ENCODE results near the gene GNB5. TPM values are rescaled to one million over a fixed set of nuclear protein-coding genes. Genes with fewer than 3 reads are reported as not detected.

Gene GNB5
- total RNA-seq, 1 experiment from 2014 or later, result 26.0 TPM

DNA sequence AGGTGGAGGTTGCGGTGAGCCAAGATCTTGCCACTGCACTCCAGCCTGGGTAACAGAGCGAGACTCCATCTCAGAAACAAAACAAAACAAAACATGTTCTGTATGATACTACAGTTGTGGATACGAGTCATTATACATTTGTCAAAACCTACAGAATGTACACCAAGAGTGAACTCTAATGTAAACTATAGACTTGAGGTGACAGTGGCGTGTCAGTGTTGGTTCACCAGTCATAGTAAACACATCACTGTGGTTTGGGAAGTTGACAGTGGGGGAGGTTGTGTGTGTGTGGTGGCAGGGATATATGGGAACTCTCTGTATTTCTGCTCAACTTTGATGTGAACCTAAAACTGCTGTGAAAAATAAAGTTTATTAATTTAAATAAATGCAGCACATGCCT, 33.0 kb upstream of the GNB5 start:
- BruUV-seq (replicated peaks), result no TSS peak

DNA sequence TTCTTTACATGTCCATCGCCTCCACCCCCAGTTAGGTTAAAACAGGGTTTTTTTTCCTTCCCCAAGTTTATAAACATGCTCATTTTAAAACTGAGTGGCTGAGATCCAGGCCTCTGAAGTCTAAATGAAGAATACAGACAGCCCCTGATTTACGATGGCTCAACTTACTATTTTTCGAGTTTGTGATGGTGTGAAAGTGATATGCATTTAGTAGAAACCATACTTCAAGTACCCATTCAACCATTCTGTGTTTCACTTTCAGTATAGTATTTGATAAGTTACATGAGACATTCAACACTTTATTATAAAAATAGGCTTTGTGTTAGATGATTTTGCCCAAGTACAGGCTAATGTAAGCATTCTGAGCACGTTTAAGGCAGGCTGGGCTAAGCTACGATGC, 30.5 kb upstream of the GNB5 start:
- no peaks in the 10 kb centered on the region for H3K27me3 ChIP-seq (ENCODE audit: insufficient read depth, low read depth)
- BruUV-seq (replicated peaks), result no TSS peak
- H3F3A ChIP-seq (ENCODE audit: insufficient read depth, low read depth), result no peaks in the 10 kb centered on the region
- POLR2A ChIA-PET (ENCODE audit: unreplicated experiment), result no interaction called here
- no peak overlapping the region for H3K4me3 ChIP-seq
- no peak overlapping the region for H3K4me2 ChIP-seq
- no peaks in the 10 kb centered on the region for H3K9me3 ChIP-seq (ENCODE audit: insufficient read depth, low read depth)
- CTCF ChIA-PET, result no interaction called here
- H4K20me1 ChIP-seq (ENCODE audit: insufficient read depth), result no peaks in the 10 kb centered on the region
- H2AFZ ChIP-seq, result no peak overlapping the region
- DNase-seq, result no peak
- H3K9me2 ChIP-seq (ENCODE audit: insufficient read depth), result no peaks in the 10 kb centered on the region
- H3K36me3 ChIP-seq (ENCODE audit: low read depth), result no peaks in the 10 kb centered on the region; the same call in 1 of the 2 replicates
- intact Hi-C loops (cut with micrococcal nuclease; ENCODE audit: unreplicated experiment), result loop anchor here (10.0 kb wide), 1 partner anchor 567 kb away; no protein-coding TSS in a partner anchor
- no peaks in the 10 kb centered on the region for H3K4me1 ChIP-seq (replicated peaks; ENCODE audit: insufficient read depth)
- no peaks in the 10 kb centered on the region for H3K79me2 ChIP-seq (ENCODE audit: low read depth)
- H3K27ac ChIP-seq, result no peak overlapping the region
- TF ChIP-seq, protein P1, sequence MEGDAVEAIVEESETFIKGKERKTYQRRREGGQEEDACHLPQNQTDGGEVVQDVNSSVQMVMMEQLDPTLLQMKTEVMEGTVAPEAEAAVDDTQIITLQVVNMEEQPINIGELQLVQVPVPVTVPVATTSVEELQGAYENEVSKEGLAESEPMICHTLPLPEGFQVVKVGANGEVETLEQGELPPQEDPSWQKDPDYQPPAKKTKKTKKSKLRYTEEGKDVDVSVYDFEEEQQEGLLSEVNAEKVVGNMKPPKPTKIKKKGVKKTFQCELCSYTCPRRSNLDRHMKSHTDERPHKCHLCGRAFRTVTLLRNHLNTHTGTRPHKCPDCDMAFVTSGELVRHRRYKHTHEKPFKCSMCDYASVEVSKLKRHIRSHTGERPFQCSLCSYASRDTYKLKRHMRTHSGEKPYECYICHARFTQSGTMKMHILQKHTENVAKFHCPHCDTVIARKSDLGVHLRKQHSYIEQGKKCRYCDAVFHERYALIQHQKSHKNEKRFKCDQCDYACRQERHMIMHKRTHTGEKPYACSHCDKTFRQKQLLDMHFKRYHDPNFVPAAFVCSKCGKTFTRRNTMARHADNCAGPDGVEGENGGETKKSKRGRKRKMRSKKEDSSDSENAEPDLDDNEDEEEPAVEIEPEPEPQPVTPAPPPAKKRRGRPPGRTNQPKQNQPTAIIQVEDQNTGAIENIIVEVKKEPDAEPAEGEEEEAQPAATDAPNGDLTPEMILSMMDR (conservative IDR thresholded peaks at IDR 0.05), result no peak
- TF ChIP-seq EZH2 (IDR thresholded peaks at IDR 0.05; ENCODE audit: low read depth), result no peak

More for the DNA sequence above, 33.0 kb upstream of the GNB5 start:
- Histone ChIP-seq H3K36me3 (ENCODE audit: low read depth) (no peaks in the 10 kb centered on the region; the same call in 1 of the 2 replicates), H3K4me3 (no peak overlapping the region), H4K20me1 (ENCODE audit: insufficient read depth) (no peaks in the 10 kb centered on the region), H3K4me2 (no peak overlapping the region), H3K27me3 (ENCODE audit: insufficient read depth, low read depth) (no peaks in the 10 kb centered on the region), H2AFZ (no peak overlapping the region), H3F3A (ENCODE audit: insufficient read depth, low read depth) (peaks cover 2% of the 10 kb centered on the region; the same call in 1 of the 2 replicates), H3K27ac (no peak overlapping the region), H3K4me1 (replicated peaks; ENCODE audit: insufficient read depth) (no peaks in the 10 kb centered on the region), H3K79me2 (ENCODE audit: low read depth) (no peaks in the 10 kb centered on the region), H3K9me2 (ENCODE audit: insufficient read depth) (no peaks in the 10 kb centered on the region), H3K9me3 (ENCODE audit: insufficient read depth, low read depth) (no peaks in the 10 kb centered on the region)
- DNase-seq, result no peak
- intact Hi-C loops (cut with micrococcal nuclease; ENCODE audit: unreplicated experiment), result loop anchor here (10.0 kb wide), 1 partner anchor 569 kb away; no protein-coding TSS in a partner anchor
- POLR2A ChIA-PET (ENCODE audit: unreplicated experiment), result no interaction called here
- TF ChIP-seq, protein P1 (conservative IDR thresholded peaks at IDR 0.05), result no peak
- TF ChIP-seq EZH2 (IDR thresholded peaks at IDR 0.05; ENCODE audit: low read depth), result no peak
- CTCF ChIA-PET, result no interaction called here

DNA sequence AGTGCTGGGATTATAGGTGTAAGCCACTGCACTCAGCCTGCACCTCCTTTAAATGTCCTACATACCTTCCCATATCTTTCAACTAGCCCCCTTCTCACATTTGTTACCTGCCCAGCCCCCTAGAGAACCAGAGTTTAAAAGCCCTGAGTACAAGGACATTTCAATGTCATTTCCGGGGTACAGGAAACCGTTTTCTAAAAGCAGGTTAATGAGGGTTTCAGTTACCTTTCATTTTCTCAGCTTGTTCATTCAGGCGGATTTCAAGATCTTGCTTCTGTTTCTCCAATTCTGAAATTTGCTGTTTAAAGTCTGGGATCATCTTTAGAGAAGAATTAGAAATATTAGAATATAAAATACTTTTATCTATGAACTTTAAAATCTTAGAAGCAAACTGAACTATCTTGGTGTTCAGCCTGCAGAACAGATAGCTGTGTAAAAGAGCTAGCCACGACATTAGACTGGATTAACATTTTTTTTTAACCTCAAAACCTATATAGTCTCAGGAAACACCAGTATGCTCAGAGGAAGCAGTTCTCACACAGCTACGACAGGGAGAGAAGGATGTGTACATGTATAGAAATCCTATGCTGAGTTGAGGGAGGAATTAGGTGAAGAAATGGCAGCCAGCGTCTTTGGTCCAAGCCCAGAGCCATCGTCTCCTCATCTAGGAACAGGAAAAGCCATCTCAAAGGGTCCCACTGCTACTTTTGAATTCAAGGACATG, 29.9 kb upstream of the GNB5 start:
- no peaks in the 10 kb centered on the region for H3K79me2 ChIP-seq (ENCODE audit: low read depth)
- POLR2A ChIA-PET (ENCODE audit: unreplicated experiment), result no interaction called here
- H3K4me2 ChIP-seq, result no peak overlapping the region
- H3K9me3 ChIP-seq (ENCODE audit: insufficient read depth, low read depth), result no peaks in the 10 kb centered on the region
- no peaks in the 10 kb centered on the region; the same call in 1 of the 2 replicates for H3K36me3 ChIP-seq (ENCODE audit: low read depth)
- H3K4me3 ChIP-seq, result no peak overlapping the region
- no TSS peak for BruUV-seq (replicated peaks)
- H3K9me2 ChIP-seq (ENCODE audit: insufficient read depth), result no peaks in the 10 kb centered on the region
- no peaks in the 10 kb centered on the region for H3K4me1 ChIP-seq (replicated peaks; ENCODE audit: insufficient read depth)
- no peak overlapping the region for H3K27ac ChIP-seq
- H4K20me1 ChIP-seq (ENCODE audit: insufficient read depth), result no peaks in the 10 kb centered on the region
- CTCF ChIA-PET, result no interaction called here
- no peak for DNase-seq
- no peaks in the 10 kb centered on the region for H3F3A ChIP-seq (ENCODE audit: insufficient read depth, low read depth)
- TF ChIP-seq EZH2 (IDR thresholded peaks at IDR 0.05; ENCODE audit: low read depth), result no peak
- TF ChIP-seq, protein P1 (conservative IDR thresholded peaks at IDR 0.05), result no peak
- no peaks in the 10 kb centered on the region for H3K27me3 ChIP-seq (ENCODE audit: insufficient read depth, low read depth)
- H2AFZ ChIP-seq, result no peak overlapping the region
- intact Hi-C loops (cut with micrococcal nuclease; ENCODE audit: unreplicated experiment), result loop anchor here (10.0 kb wide), 1 partner anchor 566 kb away; no protein-coding TSS in a partner anchor
